Body of pancreas (tissue), 4 donors: Measurements from ENCODE around the gene ZBTB24. TPM values are rescaled to one million over a fixed set of nuclear protein-coding genes. Genes with fewer than 3 reads are reported as not detected.

ENCODE experiments used
- ATAC-seq: fragments of 150-250 bp; one replicate; pipeline ENCODE4 v1.9.1; 2016
- DNase-seq, 4 donors: peaks; one replicate each; pipeline ENCODE4 v3.0.0-alpha.2; 2019
- H3K27ac ChIP-seq, 4 donors: fragments of 200-600 bp; sonication (generic); 1 replicate in 3 of 4; 2 replicates in 1 of 4; pipeline versions ENCODE4 v1.5.1 to v1.6.1; 2016 to 2019; ENCODE audit warnings: mild to moderate bottlenecking in 1 of 4, mixed read lengths in 1 of 4, moderate library complexity in 1 of 4
- H3K27me3 ChIP-seq, 2 donors: fragments of 200-600 bp; sonication (generic); one replicate each; pipeline ENCODE4 v1.6.0; 2016; ENCODE audit warnings: mild to moderate bottlenecking in 1 of 2
- H3K36me3 ChIP-seq, 2 donors: fragments of 200-600 bp; sonication (generic); replicated peaks in 1 of 2; 2 replicates each; pipeline ENCODE4 v1.5.1; 2016; ENCODE audit warnings: low read depth in 2 of 2; ENCODE audit not compliant: insufficient read depth in 1 of 2
- H3K4me1 ChIP-seq: fragments of 200-600 bp; sonication (generic); one replicate; pipeline ENCODE4 v1.6.0; 2016
- H3K4me3 ChIP-seq, 2 donors: fragments of 200-600 bp; sonication (generic); 1 replicate in 1 of 2; 2 replicates in 1 of 2; pipeline ENCODE4 v1.5.1; 2016 to 2019
- H3K9me3 ChIP-seq, 3 donors: fragments of 200-600 bp; sonication (generic); 1 replicate in 2 of 3; 2 replicates in 1 of 3; pipeline ENCODE4 v1.5.1; 2016
- CTCF ChIP-seq, 7 experiments: fragments of 450-650 bp in 4 of 7; fragments of 200-600 bp in 3 of 7; sonication (generic) in 3 of 7; IDR thresholded peaks; one replicate each; pipeline ENCODE4 v1.5.1; 2016 to 2019; ENCODE audit warnings: antibody characterized with exemption in 7 of 7
- POLR2A ChIP-seq, 3 donors: fragments of 450-650 bp; IDR thresholded peaks; one replicate each; pipeline ENCODE4 v1.6.1; 2016; ENCODE audit warnings: antibody characterized with exemption in 3 of 3, mild to moderate bottlenecking in 2 of 3
- WGBS, 2 donors: methylation state at CpG; one replicate each; pipeline ENCODE4 v1.1.5; 2017; 5-methylcytosine and 5-hydroxymethylcytosine counted together
- intact Hi-C: fragments of 100-400 bp; cut with DNase I; formaldehyde crosslinking; loops from one replicate; pipeline ENCODE4 v1.15.1; 2023
- total RNA-seq, 2 donors: library from RNA; depleted of rRNA; stranded (reverse); fragments of >200 nt; gene quantifications; one replicate each; pipeline ENCODE4 v1.1.0, GENCODE V29; 2016

Gene ZBTB24
- total RNA-seq, 2 donors from 2014 or later: 3.3 to 4.4 TPM

- intact Hi-C loops: no loop called here
- H3K36me3 ChIP-seq: peaks cover 0 to 6% of the 10 kb centered on the region in 2 donors
- H3K27ac ChIP-seq: no peak overlapping the region
- H3K27me3 ChIP-seq: no peaks in the 10 kb centered on the region
- TF ChIP-seq POLR2A (IDR thresholded peaks at IDR 0.05) (no peak), CTCF (IDR thresholded peaks at IDR 0.05) (no peak)
- H3K4me1 ChIP-seq: peaks cover 13% of the 10 kb centered on the region
- DNase-seq (no peak), ATAC-seq (no peak)
- H3K9me3 ChIP-seq: no peaks in the 10 kb centered on the region
- 80 to 84% methylated on average over 4 to 5 of the region's 5 CpGs for whole genome bisulfite sequencing, 2 donors
- H3K4me3 ChIP-seq: no peak overlapping the region
These were observed 11.8 kb downstream of the ZBTB24 start for GRCh38 chr6:109471105-109471810.

DNA sequence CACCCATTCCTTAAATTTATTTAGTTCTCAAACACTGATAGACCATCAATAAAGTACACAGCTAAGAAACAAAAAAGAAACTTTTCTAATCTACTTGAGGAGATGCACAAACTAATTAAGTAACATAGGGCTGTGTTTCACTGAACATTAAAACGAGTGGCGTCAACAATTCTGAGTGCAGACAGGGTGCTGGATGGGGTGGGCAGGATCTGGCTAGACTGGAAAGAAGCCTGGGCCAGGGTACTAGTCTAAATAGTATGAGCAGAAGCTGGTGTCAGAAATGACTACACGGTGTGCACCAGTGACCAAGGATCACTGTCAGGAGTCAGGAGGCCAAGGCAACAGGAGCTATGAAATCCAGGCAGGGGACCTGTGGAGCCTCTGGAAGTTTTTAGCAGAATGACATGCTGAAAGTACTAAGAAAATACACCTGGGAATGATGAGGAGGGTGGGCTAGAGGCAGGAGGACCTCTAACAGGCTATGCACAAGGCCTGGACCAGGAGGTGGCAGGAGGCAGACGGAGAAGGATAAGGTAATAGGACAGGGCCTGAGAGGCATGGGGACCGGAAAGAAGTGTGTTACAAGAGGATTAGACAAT, 13.3 kb downstream of the ZBTB24 start:
- 87 to 91% methylated on average over 5 of the region's 5 CpGs for WGBS, 2 donors
- TF ChIP-seq POLR2A (IDR thresholded peaks at IDR 0.05) (no peak), CTCF (IDR thresholded peaks at IDR 0.05) (no peak)
- Histone ChIP-seq H3K4me3 (no peak overlapping the region), H3K4me1 (peaks cover 11% of the 10 kb centered on the region), H3K9me3 (no peaks in the 10 kb centered on the region), H3K27me3 (no peaks in the 10 kb centered on the region), H3K36me3 (peaks cover 0 to 8% of the 10 kb centered on the region in 2 donors), H3K27ac (no peak overlapping the region)
- no peak for ATAC-seq
- intact Hi-C loops: no loop called here
- DNase-seq: no peak

- no peaks in the 10 kb centered on the region for H3K27me3 ChIP-seq
- peaks cover 11% of the 10 kb centered on the region for H3K4me1 ChIP-seq
- no peak for TF ChIP-seq CTCF (IDR thresholded peaks at IDR 0.05)
- no peak for TF ChIP-seq POLR2A (IDR thresholded peaks at IDR 0.05)
- no peak overlapping the region for H3K4me3 ChIP-seq
- intact Hi-C loops: no loop called here
- peaks cover 0 to 8% of the 10 kb centered on the region in 2 donors for H3K36me3 ChIP-seq
- no peaks in the 10 kb centered on the region for H3K9me3 ChIP-seq
- no peak overlapping the region for H3K27ac ChIP-seq
- no peak for ATAC-seq
- WGBS, 2 donors: 94 to 95% methylated on average over 6 of the region's 6 CpGs
- no peak for DNase-seq
These were observed 15.3 kb downstream of the ZBTB24 start for GRCh38 chr6:109467696-109468095.

DNA sequence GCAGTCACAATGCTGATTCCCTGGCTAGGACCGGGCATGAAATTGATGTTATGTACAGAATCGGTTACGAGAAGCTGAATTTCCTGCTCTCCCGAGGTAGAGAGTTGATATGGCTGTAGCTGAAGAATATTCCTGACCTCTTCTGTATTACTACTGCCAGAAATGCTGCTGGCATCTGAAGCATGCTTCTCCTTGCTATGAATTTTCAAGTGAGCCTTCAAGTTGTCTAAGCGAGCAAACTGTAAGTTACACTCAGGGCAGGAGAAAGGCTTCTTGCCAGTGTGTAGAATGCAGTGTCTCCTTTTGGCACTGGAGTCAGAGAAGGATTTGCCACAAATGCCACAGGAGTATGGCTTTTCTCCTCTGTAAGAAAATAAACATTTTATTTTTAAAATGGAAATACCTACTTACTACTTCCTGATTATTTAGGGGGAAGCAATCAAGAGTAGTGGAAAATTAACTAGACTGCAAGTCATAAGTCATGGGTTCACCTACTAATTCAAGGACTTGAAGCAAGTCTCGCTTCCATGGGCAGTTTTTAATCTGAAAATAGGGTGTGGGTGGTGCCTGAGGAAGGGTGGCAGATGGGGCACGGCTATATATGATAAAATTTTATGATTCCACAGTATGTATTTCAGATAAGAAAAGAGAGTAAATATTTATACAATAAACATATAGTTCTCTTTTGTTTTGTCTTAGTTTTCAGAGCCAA, 16.7 kb downstream of the ZBTB24 start:
- intact Hi-C loops: no loop called here
- 58 to 59% methylated on average over 7 of the region's 7 CpGs for WGBS, 2 donors
- Histone ChIP-seq H3K27me3 (no peaks in the 10 kb centered on the region), H3K4me1 (peaks cover 11% of the 10 kb centered on the region), H3K36me3 (peaks cover 0 to 2% of the 10 kb centered on the region in 2 donors), H3K9me3 (no peaks in the 10 kb centered on the region), H3K27ac (peak overlapping the region in 3 of 4 donors; percentile 30 to 42 (median 38)), H3K4me3 (no peak overlapping the region)
- TF ChIP-seq CTCF (IDR thresholded peaks at IDR 0.05) (no peak), POLR2A (IDR thresholded peaks at IDR 0.05) (no peak)
- no peak for DNase-seq
- ATAC-seq: peak; percentile 17
